Left cardiac atrium (tissue), 4 donors: ENCODE data around the gene KCNC1. TPM values are rescaled to one million over a fixed set of nuclear protein-coding genes. Genes with fewer than 3 reads are reported as not detected.

Experiments
- ATAC-seq, 2 donors: fragments of 200-7000 bp; cut with Tn5 transposase; one replicate each; pipeline ENCODE4 v1.9.1; 2020; ENCODE audit warnings: mild to moderate bottlenecking in 2 of 2, moderate library complexity in 2 of 2
- DNase-seq: peaks from one replicate; pipeline ENCODE4 v3.0.0-alpha.2; 2020
- intact Hi-C, 2 donors: fragments of 100-400 bp; cut with DNase I; formaldehyde crosslinking; loops; one replicate each; pipeline versions ENCODE4 v1.14.1 to v1.15.1; 2022 to 2023
- total RNA-seq, 2 donors: library from RNA; stranded (reverse); fragmentation: NEBNext Ultra II Directional; extraction: Animal tissue kit (Norgen Biotek cat#: 25700); gene quantifications; one replicate each; pipeline ENCODE4 v1.2.1, GENCODE V29; 2021
- donor health status: DM: no; HTN: yes; CAD: no.
- donor health status: DM: no; HTN: yes; CAD: no; lungs with severe emphysema.
- donor health status: DM: yes; HTN: yes; CAD: no.
- donor health status: Dilated cardiomyopathy.

KCNC1 gene
- total RNA-seq, 2 donors from 2014 or later = not detected

DNA sequence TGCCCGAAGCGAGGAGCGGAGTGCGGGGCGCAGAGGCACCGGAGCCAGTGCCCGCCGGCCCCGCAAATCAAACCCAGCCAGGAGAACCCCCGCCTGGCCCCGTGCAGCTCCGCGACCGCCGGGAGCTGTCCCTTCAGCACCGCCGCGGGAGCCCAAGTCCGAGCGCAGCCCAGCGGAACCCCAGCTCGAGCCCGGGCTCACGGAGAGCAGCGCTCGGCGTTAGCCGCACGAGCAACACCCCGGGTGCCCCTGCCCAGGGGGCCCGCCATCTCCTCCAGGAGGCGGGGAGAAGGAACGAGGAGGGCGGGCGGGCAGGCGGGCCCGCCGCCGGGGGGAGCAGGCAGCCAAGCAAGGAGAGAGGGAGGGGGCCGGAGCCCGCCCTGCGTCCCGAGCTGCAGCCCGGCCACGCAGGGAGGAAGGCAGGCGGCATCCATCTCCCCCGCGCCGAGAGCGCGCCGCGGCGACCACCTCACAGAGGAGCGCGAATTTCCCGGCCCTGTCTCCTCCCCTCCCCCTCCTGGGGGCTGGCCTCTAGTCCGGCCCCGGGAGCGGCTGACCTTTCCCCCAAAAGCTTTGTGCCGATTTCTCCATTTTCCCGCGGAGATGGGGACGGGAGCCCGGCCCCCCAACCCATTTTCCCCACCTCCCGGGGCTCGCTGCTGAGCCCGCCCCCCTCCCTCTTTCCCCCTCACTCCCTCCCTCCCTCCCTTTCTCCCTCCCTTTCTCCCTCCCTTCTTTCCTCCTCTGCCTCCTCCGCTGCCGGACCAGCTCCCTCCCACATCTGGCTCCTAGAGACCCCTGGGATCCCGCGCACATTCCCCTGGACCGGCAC, 621 bp downstream of the KCNC1 start:
- intact Hi-C loops = loop anchor here in 1 of 2 donors (5.0 kb wide), 1 partner anchor 133 kb away; no protein-coding TSS in a partner anchor
- ATAC-seq (peak; percentile 86 to 87), DNase-seq (peak; percentile 82)

DNA sequence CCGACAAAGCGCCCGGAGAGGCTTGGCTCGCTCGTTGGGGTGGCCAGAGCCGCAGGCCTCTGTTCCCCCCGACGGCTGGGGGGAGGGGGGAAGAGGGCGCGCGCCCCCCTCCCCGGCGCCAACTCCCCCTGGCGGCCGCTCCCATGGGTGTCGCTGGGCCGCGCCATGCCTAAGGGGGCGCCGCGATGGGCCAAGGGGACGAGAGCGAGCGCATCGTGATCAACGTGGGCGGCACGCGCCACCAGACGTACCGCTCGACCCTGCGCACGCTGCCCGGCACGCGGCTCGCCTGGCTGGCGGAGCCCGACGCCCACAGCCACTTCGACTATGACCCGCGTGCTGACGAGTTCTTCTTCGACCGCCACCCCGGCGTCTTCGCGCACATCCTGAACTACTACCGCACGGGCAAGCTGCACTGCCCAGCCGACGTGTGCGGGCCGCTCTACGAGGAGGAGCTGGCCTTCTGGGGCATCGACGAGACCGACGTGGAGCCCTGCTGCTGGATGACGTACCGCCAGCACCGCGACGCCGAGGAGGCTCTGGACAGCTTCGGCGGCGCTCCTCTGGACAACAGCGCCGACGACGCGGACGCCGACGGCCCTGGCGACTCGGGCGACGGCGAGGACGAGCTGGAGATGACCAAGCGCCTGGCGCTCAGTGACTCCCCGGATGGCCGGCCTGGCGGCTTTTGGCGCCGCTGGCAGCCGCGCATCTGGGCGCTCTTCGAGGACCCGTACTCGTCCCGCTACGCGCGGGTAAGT, 1.4 kb downstream of the KCNC1 start:
- DNase-seq (no peak), ATAC-seq (no peak)
- intact Hi-C loops = loop anchor here in 1 of 2 donors (5.0 kb wide), 1 partner anchor 134 kb away; no protein-coding TSS in a partner anchor

DNA sequence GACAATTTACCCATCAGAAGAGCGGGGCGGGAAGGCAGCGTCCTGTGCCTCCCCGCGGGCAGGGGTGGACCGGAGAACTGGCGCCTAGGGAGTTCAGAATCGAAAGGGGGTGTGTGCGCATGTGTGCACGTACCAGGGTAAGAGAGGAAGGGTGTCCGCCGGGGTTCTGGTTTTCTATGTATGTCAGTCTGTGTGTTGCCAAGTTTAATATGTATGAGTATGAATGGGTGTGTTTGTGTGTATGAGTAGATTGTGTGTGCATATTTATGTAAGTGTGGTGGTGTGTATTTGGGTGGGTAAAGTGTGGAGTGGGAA, 2.0 kb downstream of the KCNC1 start:
- no peak for DNase-seq
- no peak for ATAC-seq
- intact Hi-C loops = loop anchor here in 1 of 2 donors (5.0 kb wide), 1 partner anchor 134 kb away; no protein-coding TSS in a partner anchor

DNA sequence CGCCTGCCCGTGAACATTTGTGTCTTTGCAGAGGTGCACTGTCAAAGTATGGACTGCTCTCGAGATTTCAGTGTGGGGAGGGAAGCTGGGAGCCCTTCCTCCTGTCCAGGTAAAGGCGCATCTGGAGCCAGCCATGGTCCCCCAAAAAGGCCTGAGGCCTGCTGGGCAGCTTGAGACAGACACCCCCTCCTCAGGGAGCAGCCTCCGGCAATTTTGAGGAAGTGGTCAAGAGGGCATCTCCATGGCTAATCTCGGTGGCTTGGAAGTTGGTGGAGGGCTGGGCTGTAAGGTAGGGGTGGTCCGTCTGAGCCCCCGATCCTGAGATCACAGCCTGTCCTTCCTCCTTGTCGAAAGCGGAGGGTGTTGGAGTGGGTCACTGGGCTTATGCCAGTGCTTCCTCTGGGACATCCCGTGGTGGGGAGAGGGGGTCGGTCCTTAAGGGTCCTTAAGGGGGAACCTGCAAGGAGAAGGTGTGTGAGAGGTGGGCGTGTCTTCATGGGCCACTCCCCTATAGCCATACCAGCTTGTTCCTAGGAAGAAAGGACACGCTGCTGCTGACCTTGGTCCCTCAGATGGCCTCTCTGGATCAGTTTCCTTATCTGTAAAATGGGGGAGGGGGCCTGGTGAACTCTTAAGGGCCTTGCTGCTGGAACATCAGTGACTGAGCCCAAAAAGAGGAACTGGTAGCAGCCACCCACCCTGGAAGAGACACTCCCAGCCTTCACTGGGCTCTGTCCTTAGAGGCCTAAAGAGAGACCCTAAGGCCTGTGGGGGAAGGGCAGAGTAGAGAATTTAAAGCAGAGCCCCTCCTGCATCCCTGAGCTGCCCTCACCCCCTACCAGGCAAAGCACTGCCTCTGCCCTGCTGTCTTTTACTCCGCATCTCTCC, 2.6 kb downstream of the KCNC1 start:
- intact Hi-C loops = loop anchor here in 1 of 2 donors (5.0 kb wide), 1 partner anchor 135 kb away; no protein-coding TSS in a partner anchor
- DNase-seq (no peak), ATAC-seq (no peak)

DNA sequence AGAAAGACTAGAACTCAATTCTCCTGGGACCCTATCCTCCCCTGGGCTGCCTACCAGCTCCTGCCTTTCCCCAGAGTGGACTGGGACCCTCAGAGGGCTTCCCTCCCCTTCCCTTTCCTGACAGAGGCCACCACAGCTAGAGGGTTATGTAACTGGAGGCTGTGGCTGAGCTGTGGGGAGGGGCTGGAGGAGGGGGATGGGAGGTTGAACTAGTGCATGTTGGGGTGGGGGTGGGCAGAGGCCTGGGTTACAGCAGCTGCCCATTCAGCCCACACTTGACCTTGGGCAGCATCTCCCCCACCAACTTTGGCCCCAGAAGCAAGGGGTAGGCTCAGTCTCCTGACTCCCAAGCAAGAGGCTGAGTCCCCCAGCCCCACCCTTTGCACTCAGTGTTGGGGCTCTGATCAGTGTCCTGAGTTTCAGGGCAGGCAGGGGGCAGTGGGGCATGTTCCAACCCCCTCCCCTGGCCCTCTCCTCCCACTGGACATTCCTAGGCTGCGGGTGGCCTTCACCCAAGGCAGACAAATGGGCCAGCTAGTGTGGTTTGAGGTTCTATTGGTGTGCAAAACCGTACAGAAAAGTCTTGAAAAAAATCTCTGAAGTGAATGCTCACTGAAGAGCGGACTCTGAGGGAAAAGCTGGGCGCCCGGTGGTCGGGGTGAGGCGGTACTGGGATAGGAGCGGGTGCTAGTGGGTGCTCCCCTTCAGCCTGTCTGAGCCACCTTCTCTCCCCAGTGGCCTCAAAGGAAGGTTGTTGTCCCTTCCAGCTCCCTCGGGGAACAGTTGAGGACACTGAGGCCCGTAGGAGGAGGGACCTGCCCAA, 3.8 kb downstream of the KCNC1 start:
- ATAC-seq (no peak), DNase-seq (no peak)
- intact Hi-C loops = loop anchor here in 1 of 2 donors (5.0 kb wide), 1 partner anchor 136 kb away; no protein-coding TSS in a partner anchor

DNA sequence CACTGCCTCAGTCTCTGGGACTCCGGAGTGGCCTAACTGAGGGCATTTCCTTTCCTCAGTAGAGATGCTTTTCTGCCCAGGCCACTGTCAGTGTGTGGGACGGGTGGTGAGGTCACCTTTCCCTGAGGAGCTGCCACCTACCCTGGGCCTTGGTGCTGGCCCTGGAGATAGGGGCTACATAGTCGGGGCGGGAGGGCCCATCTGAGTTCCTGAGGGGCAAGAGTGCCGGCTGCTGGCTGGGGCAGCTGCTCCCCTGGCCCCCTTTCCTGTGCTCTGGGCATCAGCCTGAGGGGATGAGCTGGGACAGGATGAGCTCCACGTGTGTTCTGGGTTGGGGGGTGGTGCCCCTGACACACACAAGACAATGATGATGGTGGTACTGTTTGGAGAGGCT, 5.4 kb downstream of the KCNC1 start:
- intact Hi-C loops = loop anchor here in 1 of 2 donors (5.0 kb wide), 1 partner anchor 138 kb away; no protein-coding TSS in a partner anchor
- no peak for DNase-seq

DNA sequence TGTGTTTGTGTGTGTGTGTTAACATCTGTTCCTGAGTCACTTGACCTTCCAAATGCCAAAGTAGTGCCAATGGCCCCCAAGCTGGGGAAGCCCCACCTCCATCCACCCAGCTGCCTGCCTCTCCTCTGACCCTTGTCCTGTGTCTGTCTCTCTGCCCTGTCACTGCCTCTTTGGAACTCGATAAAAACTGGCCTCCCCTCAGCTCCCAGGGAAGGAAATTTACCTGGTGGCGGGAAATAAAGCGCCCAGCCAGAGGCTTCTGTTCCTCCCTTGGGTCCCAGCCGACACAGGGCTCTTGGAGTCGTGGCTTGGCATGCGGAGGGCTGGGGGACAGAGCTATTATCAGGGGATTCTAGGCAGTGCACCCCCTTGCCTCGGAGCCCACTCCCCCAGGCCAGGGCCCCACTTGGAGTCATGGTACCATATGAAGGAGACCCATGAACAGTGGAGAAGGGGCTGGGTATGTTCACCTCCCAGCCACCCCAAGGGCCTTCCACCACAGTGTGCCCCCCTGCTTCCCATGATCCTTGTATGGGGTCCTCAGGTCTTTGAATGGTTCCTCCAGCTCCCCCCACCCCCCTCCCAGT, 6.2 kb downstream of the KCNC1 start:
- no peak for DNase-seq
- ATAC-seq = no peak
- intact Hi-C loops = no loop called here

More for the DNA sequence above, 5.4 kb downstream of the KCNC1 start:
- no peak for ATAC-seq

GRCh38 chr11:17741487-17741886, 6.9 kb downstream of the KCNC1 start:
- DNase-seq = no peak

GRCh38 chr11:17742019-17742418, 7.4 kb downstream of the KCNC1 start:
- intact Hi-C loops = no loop called here
- ATAC-seq = no peak
- no peak for DNase-seq

More at GRCh38 chr11:17741487-17741886, 6.9 kb downstream of the KCNC1 start:
- no peak for ATAC-seq
- intact Hi-C loops = no loop called here

DNA sequence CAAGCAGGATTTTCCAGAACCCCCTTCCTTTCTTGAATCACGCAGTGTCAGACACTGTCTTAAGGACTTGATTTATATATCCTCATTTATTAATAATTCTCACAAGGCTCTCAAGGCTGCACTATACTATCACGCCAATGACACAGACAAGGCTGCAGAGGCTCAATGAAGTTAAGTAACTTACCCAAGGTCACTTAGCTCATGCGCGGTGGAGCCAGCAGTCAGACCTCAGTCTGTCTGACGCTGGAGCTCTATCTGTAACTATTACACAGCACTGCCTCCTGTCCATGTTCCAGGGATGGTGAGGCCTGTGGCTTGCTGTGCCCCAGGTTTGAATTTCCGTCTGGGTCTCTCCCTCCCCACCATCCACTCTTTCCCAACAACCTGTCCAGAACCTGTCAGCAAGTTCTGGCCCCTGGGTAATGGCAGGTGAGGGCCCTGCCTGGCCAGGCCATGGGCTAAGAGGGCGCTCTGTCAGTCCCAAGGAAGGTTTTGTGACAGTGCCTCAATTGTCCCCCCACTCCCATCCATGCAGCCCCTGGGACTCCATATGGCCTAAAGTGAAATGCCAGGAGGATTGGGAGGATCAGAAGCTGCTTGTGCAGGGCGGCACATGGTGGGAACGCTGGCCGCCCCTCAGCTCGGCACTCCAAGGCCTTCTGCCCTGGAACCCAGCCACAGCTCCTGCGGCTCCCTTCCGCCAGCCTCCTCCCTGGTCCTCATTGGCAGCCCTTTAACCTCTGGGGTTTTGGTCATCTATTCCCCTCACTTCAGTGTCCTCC, 8.6 kb downstream of the KCNC1 start:
- intact Hi-C loops = no loop called here
- ATAC-seq (no peak), DNase-seq (peak; percentile 5)

DNA sequence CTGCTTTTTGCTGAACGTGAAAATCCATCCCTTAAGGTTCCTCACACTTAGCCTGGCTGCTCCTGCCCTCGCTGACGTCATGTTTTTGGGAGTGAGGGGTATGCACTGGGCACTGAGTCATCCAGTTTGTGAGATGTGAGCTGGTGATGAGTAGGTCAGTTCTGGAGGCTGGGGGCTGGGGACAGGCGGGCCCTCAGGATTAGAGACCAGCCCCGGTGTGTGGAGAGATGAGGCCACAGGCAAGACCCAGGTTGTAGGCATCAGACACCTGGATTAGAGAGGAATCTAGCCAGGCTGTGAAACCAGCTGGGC, 9.2 kb downstream of the KCNC1 start:
- ATAC-seq (peak in 1 of 2 donors; percentile 47), DNase-seq (peak; percentile 1)
- intact Hi-C loops = no loop called here

DNA sequence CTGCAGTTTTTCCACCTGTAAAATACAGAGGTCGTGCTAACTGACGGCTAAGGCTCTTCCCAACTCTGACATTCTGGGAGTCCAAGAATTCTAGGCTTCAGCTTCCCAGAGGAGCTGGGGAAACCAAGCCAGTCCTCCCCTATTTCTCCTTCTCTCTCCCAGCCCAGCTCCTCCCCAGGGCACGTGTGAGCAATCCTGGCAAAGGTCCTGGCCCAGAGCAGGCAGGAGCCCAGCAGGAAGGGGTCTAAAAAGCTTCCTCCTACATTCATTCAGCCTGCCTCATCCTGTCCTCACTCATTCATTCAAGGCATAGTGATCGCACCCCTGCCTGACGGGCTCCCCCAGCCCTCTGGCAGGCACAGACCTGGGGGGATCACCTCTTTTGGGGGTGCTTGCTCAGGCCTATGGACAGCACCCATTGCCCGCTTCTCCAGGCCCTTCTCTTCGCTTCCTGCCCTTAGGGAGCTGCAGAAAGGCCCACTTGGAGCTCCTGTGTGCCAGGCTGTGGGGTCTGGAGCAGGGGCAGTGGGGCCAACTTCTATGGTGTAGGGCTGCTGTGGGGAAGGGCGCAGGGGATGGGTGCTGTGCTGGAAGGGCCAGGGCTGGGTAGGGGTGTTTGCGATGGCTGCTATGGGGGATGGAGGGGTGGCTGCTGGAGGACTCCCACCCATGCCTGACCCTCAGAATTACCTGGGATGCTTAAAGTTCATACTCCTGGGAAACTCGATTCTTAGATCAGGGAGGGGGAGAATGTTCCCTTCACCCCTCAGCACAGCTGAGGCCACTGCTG, 9.8 kb downstream of the KCNC1 start:
- intact Hi-C loops = no loop called here
- peak; percentile 13 for DNase-seq

DNA sequence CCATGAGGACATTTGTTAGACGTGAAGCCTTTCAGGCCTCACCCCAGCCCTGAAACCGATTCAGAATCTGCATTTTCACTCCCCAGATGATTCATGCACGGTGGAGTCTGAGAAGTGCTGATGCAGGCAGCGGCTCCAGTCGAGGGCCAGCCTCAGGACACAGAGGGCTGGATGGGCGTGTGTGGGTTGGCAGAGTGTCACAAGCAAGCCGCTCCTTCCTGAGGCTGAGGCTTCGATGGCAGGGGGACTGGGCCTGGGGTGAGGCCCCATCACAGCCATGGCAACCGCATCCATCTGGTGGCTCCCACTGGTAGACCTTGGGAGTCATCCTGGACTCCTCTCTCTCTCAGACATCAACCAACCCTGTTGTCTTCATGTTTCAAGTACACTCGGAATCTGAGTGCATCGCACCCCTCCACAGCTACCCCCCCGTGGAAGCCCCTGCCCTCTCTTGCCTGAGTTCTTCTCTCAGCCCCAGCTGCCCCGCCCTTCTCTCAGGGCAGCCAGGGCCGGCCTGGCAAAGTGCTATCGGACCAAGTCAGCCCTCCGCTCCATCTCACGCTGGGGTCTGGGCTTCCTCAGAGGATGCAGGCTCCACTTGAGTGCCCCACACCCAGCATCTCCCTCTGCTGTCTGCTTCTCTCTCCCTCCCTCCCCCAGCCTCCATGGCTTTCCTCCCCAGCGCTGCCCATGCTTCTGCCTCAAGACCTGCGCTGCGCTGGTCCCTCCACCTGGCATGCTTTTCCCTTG, 10.6 kb downstream of the KCNC1 start:
- DNase-seq (peak; percentile 2), ATAC-seq (no peak)
- intact Hi-C loops = loop anchor here in 1 of 2 donors (5.0 kb wide), 1 partner anchor 232 kb away; no protein-coding TSS in a partner anchor

More for the DNA sequence above, 9.8 kb downstream of the KCNC1 start:
- peak in 1 of 2 donors; percentile 25 for ATAC-seq

DNA sequence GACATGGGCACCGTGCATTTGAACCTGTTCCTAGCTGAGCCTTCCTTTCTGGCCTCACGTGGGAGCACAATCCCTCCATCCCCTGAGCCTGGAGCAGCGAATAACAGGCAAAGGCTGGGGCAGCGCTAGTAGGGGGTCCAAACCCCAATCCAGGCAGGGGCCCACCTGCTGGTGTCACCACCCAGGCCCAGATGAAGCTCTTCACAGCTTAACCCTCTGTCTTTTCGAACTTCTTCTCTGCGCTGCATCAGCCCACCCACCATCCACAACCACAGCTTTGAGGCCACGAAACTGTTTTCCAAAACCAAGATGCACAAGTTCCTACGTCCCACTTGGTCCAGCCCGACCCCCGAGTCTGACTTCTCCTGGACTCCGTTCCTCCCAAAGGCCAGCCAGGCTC, 11.5 kb downstream of the KCNC1 start:
- DNase-seq (peak; percentile 7), ATAC-seq (no peak)
- intact Hi-C loops = loop anchor here in 1 of 2 donors (5.0 kb wide), 1 partner anchor 231 kb away; no protein-coding TSS in a partner anchor

DNA sequence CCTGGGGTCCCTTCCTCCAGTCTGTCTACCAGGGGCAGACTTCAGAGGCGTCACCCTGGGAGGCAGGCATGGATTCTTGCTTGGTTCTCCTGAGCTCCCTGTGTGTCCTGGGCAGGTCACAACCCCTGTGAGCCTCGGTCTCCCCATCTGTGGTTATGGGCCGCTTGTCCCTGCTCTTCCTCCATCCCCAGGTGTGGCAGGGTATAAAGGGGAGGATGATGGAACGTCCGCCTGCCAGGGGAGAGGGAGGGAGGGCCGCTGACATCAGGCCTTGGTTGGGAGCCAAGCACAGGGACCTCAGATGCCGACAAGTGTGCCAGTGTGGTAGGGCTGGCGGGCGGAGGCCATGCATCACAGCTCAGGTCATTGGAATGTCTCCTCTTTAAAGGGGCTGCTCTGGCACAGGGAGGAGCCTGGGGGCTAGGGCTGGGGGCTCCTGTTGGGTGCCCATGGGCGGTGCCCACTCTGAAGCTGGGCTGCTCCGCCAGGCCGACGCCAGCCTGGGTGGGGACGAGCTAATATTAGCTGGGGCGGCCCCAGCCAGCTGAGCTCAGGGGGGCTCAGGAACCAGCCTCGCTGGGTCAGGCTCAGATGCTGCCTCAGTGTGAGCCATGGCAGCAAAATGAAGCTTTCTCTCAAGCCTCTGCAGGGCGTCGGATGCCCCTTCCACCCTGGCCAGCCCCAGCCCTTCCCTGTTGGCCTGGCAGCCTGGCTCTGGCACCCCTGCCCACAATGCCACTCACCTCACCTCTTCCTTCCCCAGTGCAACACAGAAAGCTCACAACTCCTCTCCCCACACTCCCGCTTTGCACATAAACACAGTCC, 12.8 kb downstream of the KCNC1 start:
- peak; percentile 14 for DNase-seq
- intact Hi-C loops = loop anchor here in 1 of 2 donors (5.0 kb wide), 1 partner anchor 230 kb away; no protein-coding TSS in a partner anchor
- ATAC-seq = no peak
